ENCODE data around the gene MAP3K8.
"Not testable (repeated sequence)": the region's sequence is repeated elsewhere in the genome, so short reads cannot be mapped to it uniquely, and the experiment has no call there.

MAP3K8 gene

GRCh38 chr10:30422151-30422695, 11.8 kb upstream of the MAP3K8 start:
- H3K4me3 ChIP-seq (ENCODE audit: low read depth in 1 of 2, low read length in 1 of 2): no peak overlapping the region
- peaks cover 74 to 76% of the 10 kb centered on the region in 2 experiments for H3K4me1 ChIP-seq (ENCODE audit: control insufficient read depth in 1 of 2, insufficient read depth in 1 of 2, low read depth in 1 of 2, low read length in 1 of 2)
- TF ChIP-seq CTCF (IDR thresholded peaks at IDR 0.05): no peak
- no peaks in the 10 kb centered on the region for H3K27me3 ChIP-seq
- H3K27ac ChIP-seq: peak overlapping the region; percentile 64
- H3K36me3 ChIP-seq: no peaks in the 10 kb centered on the region
- H3K9me3 ChIP-seq: no peaks in the 10 kb centered on the region

- no peak overlapping the region for H3K4me3 ChIP-seq (ENCODE audit: low read depth in 1 of 2, low read length in 1 of 2)
- peaks cover 74 to 76% of the 10 kb centered on the region in 2 experiments for H3K4me1 ChIP-seq (ENCODE audit: control insufficient read depth in 1 of 2, insufficient read depth in 1 of 2, low read depth in 1 of 2, low read length in 1 of 2)
- no peak for TF ChIP-seq CTCF (IDR thresholded peaks at IDR 0.05)
- H3K27ac ChIP-seq: peak overlapping the region; percentile 64
- no peaks in the 10 kb centered on the region for H3K36me3 ChIP-seq
- H3K27me3 ChIP-seq: no peaks in the 10 kb centered on the region
- no peaks in the 10 kb centered on the region for H3K9me3 ChIP-seq
Measured at GRCh38 chr10:30422981-30423654, 10.9 kb upstream of the MAP3K8 start.

- not testable (repeated sequence) for H3K36me3 ChIP-seq; H3K4me3 ChIP-seq (ENCODE audit: low read depth in 1 of 2, low read length in 1 of 2); H3K27me3 ChIP-seq; H3K9me3 ChIP-seq
- Histone ChIP-seq H3K4me1 (ENCODE audit: control insufficient read depth in 1 of 2, insufficient read depth in 1 of 2, low read depth in 1 of 2, low read length in 1 of 2) (peaks cover 74 to 75% of the 10 kb centered on the region in 2 experiments), H3K27ac (peak overlapping the region; percentile 64)
Measured at GRCh38 chr10:30423655-30424275, 10.2 kb upstream of the MAP3K8 start.

- peaks cover 74% of the 10 kb centered on the region in 2 experiments for H3K4me1 ChIP-seq (ENCODE audit: control insufficient read depth in 1 of 2, insufficient read depth in 1 of 2, low read depth in 1 of 2, low read length in 1 of 2)
- no peak overlapping the region for H3K4me3 ChIP-seq (ENCODE audit: low read depth in 1 of 2, low read length in 1 of 2)
- no peak for TF ChIP-seq CTCF (IDR thresholded peaks at IDR 0.05)
- no peak overlapping the region for H3K27ac ChIP-seq
- no peaks in the 10 kb centered on the region for H3K27me3 ChIP-seq
- no peaks in the 10 kb centered on the region for H3K36me3 ChIP-seq
- H3K9me3 ChIP-seq: no peaks in the 10 kb centered on the region
Measured at GRCh38 chr10:30425336-30426075, 8.5 kb upstream of the MAP3K8 start.

GRCh38 chr10:30430544-30431298, 3.3 kb upstream of the MAP3K8 start:
- Histone ChIP-seq H3K27me3 (no peaks in the 10 kb centered on the region), H3K27ac (peak overlapping the region; percentile 97), H3K4me1 (ENCODE audit: control insufficient read depth in 1 of 2, insufficient read depth in 1 of 2, low read depth in 1 of 2, low read length in 1 of 2) (peaks cover 69 to 75% of the 10 kb centered on the region in 2 experiments), H3K36me3 (no peaks in the 10 kb centered on the region), H3K9me3 (no peaks in the 10 kb centered on the region), H3K4me3 (ENCODE audit: low read depth in 1 of 2, low read length in 1 of 2) (no peak overlapping the region)
- TF ChIP-seq CTCF (IDR thresholded peaks at IDR 0.05): no peak
